GM18870 (cell line): ENCODE measurements around the gene PRKAA2.

Experiments used
- ATAC-seq: cut with Tn5 transposase; IDR thresholded peaks from one replicate; pipeline ENCODE4 v1.9.1; 2021; ENCODE audit warnings: moderate library complexity; ENCODE audit not compliant: unreplicated experiment

The PRKAA2 gene

GRCh38 chr1:56654126-56654923 is 9.2 kb downstream of the PRKAA2 start:
- ATAC-seq: no peak

GRCh38 chr1:56655991-56656613 is 11.0 kb downstream of the PRKAA2 start:
- ATAC-seq: no peak

DNA sequence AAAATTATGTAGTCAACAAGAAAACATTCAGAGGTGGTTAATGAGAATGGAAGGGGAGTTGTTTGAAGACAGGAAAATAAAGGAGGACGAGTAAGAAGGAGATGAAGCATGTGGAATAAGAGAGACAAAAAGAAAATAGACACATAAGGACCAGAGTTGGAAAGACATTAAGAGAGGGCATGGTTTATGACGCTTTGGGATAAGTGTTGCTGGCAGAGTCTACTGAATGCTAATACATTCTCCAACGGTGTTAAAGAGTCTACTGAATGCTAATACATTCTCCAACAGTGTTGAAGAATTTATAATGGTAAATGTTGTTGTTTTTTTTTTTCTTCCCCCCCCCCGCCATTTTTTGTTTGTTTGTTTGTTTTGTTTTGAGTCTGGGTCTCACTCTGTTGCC is 13.1 kb downstream of the PRKAA2 start:
- ATAC-seq: no peak

- ATAC-seq: no peak
These were observed 15.2 kb downstream of the PRKAA2 start for GRCh38 chr1:56660293-56660692.

DNA sequence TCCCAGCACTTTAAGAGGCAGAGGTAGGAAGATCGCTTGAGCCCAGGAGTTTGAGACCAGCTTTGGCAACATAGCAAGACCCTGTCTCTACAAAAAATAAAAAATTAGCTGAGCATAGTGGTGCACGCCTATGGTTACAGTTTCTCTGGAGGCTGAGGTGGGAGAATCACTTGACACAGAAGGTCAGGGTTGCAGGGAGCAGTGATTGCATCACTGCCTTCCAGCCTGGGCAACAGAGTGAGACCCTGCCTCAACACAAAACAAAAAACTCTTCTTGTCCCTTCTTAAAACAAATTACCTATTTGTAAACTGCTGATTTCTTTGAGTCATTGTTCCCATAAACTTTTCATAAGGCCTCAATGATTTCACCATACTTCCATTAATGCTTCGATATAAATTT is 18.7 kb downstream of the PRKAA2 start:
- no peak for ATAC-seq

GRCh38 chr1:56665384-56665783 is 20.3 kb downstream of the PRKAA2 start:
- no peak for ATAC-seq

- ATAC-seq: no peak
These were observed 21.0 kb downstream of the PRKAA2 start for GRCh38 chr1:56666112-56666608.

DNA sequence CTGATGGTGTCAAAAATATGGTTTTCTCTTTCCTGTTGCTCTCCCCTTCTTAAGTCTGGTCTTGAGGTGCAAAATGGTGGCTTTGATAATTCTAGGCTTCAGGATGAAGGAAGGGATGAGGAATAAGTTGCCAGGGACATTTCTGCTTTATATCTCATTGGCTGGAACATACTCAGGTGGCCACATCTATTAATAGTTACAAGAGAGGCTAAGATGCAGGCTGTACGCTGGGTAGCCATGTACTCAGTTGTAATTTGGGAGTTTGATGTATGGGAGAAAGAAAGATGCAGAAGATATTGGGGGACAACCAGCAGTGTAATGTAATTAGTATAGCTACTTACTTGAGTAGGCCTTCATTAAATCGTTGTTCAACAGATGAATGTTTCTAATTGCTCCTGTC is 25.2 kb downstream of the PRKAA2 start:
- ATAC-seq: no peak

DNA sequence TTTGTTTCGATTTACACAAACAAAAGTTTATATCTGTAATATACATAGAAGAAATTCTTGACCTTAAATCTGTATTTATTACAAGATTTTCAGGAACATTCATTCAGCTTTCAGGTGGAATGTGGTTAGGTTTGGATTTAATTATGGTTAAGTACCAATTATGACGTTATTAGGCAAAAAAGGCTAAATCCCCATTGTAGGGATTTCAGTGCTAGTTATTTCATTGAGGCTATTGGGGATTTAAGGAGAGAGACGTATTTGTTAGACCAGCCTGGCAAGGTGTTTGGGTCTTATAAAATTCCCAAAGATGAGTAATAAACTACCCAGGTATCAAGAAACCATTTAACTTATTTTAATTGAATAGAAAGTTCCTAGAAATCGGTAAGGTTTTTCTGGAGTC is 26.0 kb downstream of the PRKAA2 start:
- ATAC-seq: no peak

- ATAC-seq: no peak
These were observed 26.4 kb downstream of the PRKAA2 start for GRCh38 chr1:56671542-56671941.

GRCh38 chr1:56672579-56672978 is 27.5 kb downstream of the PRKAA2 start:
- ATAC-seq: no peak

GRCh38 chr1:56675763-56676162 is 30.6 kb downstream of the PRKAA2 start:
- ATAC-seq: no peak

- no peak for ATAC-seq
These were observed 31.5 kb downstream of the PRKAA2 start for GRCh38 chr1:56676571-56677035.

GRCh38 chr1:56683569-56683968 is 38.5 kb downstream of the PRKAA2 start:
- ATAC-seq: no peak

GRCh38 chr1:56686169-56686568 is 41.1 kb downstream of the PRKAA2 start:
- no peak for ATAC-seq

DNA sequence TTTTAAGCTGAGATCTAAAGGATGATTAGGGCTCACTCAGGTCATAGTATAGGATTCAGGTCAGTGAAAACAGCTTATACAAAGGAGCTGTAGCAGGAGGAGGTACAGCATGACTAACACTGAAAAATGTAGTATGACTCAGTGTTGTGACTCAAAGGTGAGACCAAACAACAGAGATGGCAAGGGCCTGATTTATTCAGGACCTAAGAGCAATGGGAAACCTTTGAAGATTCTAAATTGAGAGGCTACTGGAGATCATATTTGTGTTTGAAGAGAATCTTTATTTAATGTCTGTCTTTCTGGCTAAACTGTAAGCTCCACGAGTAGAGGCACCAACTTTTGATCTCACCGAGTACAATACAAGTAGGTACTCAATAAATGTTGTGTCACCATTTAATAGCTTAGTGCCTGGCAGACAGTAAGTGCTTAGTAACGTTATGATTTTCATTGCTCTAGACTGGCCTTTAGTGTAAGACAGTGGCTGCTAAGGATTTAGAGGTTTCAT is 43.5 kb downstream of the PRKAA2 start:
- peak; percentile 63 for ATAC-seq

DNA sequence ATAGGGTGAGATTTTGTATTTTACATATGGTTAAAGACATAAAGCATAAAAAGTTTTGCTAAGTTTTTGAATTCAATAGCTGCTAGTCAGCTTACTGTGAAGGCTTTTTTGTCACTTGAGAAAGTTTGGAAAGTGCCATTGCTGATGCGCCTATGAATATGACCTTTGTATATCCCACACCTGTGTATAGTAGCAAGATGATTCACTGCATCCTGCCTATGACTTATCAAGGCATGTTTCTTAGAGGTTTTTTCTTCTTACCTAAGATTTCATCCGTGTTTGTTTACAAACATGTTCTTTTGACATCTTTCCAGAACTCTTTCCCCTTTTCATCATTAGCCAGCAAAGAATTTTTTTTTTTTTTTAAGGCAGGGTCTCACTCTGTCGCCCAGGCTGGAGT is 51.5 kb downstream of the PRKAA2 start:
- no peak for ATAC-seq

GRCh38 chr1:56703747-56704146 is 58.6 kb downstream of the PRKAA2 start:
- ATAC-seq: no peak

- no peak for ATAC-seq
These were observed 62.3 kb downstream of the PRKAA2 start for GRCh38 chr1:56707379-56707778.

GRCh38 chr1:56709269-56709880 is 64.3 kb downstream of the PRKAA2 start:
- peak; percentile 60 for ATAC-seq

DNA sequence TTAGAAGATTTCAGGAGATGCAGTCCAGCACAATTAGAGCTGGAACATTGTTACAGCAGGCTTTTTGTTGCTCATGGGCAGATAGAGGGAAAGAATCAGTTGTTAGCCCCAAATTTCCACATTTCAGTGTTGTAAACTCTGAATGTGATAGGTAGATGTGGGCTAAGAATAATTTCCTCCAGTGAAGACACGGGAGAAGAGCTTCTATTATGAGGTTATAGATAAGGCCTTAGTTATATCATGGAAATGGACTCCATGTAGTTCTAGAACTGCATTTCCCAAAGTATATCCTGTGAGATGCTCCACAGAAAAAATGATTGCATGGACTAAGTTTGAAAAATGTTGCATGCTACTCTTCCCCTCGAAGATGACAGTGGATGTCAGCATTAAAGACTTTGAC is 64.9 kb downstream of the PRKAA2 start:
- ATAC-seq: no peak

- no peak for ATAC-seq
These were observed 65.5 kb downstream of the PRKAA2 start for GRCh38 chr1:56710646-56711045.
